ENCODE measurements around the gene STPG2.

The STPG2 gene

GRCh38 chr4:97845758-97846157 is 297.5 kb downstream of the STPG2 start:
- in situ Hi-C loops (cut with HindIII; ENCODE audit: low sequenced_read_pairs), result no loop called here

DNA sequence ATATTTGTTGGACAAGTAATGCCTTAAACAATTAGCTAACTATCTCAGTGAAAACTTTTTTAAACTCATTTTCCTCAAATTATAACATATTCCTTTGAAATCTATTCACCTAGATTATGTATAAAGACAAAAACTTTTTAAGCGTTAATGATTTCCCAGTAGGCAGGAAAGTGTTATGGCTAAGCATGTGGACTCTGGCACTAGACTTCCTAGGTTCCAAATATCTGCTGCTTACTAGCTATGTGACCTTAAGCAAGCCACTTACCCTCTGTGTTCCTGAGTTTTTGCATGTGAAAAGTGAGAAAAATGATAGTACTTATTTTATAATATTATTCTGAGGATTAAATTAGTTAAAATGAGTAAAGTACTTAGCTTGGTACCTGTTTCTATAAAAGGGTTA is 301.8 kb downstream of the STPG2 start:
- in situ Hi-C loops (cut with HindIII; ENCODE audit: low sequenced_read_pairs), result no loop called here

- in situ Hi-C loops (cut with HindIII; ENCODE audit: low sequenced_read_pairs), result no loop called here
Measured at GRCh38 chr4:97836662-97837061, 306.6 kb downstream of the STPG2 start.

GRCh38 chr4:97828646-97829045 is 314.6 kb downstream of the STPG2 start:
- in situ Hi-C loops (cut with HindIII; ENCODE audit: low sequenced_read_pairs), result no loop called here

DNA sequence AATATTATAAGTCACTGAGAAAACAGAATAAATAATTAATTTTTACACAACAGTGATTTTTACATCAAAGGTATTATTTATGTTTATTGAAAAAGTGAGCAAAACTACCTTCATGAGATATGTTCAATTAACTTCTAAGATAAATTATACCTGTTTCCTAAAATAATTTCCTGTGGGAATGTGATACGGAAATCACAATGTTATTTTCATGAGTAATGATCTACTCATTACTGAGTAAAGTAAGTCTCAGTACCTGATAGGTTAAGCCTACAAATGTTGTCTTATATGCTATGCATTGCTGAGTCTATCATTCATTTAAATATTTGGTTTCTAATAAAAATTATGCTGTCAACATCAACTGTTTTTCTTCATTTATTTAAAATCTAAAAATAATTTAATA is 324.0 kb downstream of the STPG2 start:
- in situ Hi-C loops (cut with HindIII; ENCODE audit: low sequenced_read_pairs), result no loop called here

DNA sequence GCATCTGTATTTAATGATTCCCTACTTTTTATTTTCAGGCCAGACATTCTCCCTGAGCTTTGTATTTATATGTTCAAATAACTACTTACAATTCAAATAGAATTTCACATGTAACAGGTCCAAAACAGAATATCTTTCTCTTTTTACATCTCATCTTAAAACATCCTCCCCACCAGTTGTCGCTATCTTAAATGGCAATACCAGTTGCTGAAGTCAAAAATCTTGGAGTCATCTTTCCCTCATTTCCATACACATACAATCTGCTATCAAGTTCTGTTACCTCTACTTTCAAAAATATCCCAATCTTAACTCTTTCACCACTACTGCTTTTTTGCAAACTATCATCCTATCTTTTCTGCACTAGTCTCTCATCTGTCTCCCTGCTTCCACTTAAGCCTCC is 330.5 kb downstream of the STPG2 start:
- in situ Hi-C loops (cut with HindIII; ENCODE audit: low sequenced_read_pairs), result no loop called here

- in situ Hi-C loops (cut with HindIII; ENCODE audit: low sequenced_read_pairs), result no loop called here
Measured at GRCh38 chr4:97786306-97786920, 356.9 kb downstream of the STPG2 start.

DNA sequence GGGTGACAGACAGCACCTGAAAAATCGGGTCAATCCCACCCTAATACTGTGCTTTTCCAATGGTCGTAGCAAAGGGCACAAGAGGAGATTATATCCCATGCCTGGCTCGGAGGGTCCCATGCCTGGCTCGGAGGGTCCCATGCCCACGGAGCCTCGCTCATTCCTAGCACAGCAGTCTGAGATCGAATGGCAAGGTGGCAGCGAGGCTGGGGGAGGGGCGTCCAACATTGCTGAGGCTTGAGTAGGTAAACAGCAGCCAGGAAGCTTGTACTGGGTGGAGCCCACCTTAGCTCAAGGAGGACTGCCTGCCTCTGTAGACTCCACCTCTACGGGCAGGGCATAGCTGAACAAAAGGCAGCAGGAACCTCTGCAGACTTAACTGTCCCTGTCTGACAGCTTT is 365.1 kb downstream of the STPG2 start:
- in situ Hi-C loops (cut with HindIII; ENCODE audit: low sequenced_read_pairs), result no loop called here

DNA sequence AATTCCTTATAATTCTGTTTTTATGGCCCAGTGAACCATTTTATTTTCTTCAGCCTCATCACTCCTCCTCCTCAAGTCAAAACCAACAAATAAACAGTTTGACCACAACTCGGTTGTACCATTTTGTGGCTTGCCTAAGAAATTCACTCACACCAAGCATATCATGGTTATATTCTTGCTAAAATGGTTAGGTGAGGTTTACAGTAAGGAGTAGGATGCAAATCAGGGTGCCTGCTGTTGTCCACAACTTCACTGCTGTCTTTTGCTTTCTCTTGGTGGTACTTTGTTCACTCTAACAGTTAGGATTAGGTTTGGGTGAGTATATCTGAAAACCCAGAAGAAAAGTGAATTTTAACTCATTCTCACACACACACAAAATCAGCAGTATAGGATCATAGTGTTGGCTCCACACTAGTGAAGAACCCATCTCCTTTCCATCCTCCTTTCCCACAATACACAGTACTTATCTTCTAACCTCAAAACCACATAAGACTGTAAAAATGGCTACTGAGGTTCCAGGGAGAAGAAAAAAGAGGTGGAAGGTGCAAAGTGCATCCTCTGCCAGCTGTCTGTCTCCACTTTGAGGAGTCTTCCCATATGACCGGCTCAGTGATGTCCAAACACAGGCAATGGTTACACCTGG is 368.8 kb downstream of the STPG2 start:
- in situ Hi-C loops (cut with HindIII; ENCODE audit: low sequenced_read_pairs), result no loop called here

DNA sequence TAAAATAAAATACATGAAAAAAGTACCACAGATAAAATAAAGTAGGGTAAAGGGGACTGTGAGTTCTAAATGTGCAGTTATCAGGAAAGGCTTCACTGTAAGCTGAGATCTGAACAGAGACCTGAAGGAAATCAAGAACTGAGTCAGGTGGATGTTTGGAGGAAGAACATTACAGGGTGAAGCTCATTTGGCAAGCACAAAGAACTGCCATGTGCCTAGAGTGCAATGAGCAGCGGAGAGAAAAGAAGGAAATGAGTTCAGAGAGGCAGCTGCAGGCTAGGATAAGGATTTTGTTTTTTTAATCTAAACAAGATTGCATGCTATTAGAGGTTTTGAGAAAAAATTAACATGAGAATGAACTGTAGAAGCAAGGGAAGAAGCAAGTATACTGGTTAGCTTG is 373.1 kb downstream of the STPG2 start:
- in situ Hi-C loops (cut with HindIII; ENCODE audit: low sequenced_read_pairs), result no loop called here

- in situ Hi-C loops (cut with HindIII; ENCODE audit: low sequenced_read_pairs), result no loop called here
Measured at GRCh38 chr4:97762115-97762512, 381.2 kb downstream of the STPG2 start.

DNA sequence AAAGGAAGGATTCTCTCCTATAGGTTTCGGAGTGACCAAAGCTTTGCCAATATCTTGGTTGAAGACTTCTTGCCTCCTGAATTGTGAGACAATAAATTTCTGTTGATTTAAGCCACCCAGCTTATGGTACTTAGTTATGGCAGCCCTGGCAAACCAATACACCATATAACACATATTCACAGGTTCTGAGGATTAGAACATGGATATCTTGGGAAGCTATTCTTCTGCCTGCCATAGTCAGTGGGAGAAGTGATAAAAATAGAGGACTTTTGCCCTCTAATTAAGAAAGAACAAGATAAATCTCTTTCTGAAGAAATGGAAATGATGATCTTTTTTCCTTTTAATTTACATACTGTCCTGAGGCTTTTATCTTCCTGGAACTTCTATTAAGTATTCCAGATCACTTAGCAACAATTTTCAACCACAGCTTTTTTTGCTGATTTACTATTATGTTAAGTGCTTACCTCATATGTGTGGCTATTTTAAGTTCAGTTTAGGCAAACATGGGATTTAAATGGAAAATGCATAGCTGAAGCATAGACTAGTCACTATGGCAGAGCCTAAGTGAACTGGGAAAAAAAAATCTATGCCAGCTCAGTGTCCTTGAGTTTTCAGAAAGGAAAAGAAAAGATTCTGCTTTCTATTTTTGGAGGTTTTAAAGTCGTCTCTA is 381.7 kb downstream of the STPG2 start:
- in situ Hi-C loops (cut with HindIII; ENCODE audit: low sequenced_read_pairs), result no loop called here

DNA sequence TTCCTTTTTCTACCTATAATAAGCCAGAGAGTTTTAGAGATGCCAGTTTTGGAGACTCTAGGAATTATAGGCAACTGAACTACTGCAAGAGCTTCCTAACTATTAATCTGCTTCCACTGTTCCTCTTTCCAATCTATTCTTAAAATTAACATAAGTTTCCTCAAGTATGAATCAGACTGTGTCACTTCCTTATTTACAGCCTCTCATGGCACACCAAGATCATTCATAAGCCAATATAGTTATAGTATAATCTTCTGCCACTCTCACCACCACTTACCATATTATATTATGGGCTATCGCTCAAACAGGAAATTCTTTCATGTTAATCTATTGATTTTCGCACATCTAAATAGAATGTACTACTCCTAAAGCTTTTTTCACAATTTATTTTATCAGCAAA is 383.5 kb downstream of the STPG2 start:
- in situ Hi-C loops (cut with HindIII; ENCODE audit: low sequenced_read_pairs), result no loop called here

- in situ Hi-C loops (cut with HindIII; ENCODE audit: low sequenced_read_pairs), result no loop called here
Measured at GRCh38 chr4:97752599-97752998, 390.7 kb downstream of the STPG2 start.

GRCh38 chr4:97747945-97748344 is 395.3 kb downstream of the STPG2 start:
- in situ Hi-C loops (cut with HindIII; ENCODE audit: low sequenced_read_pairs), result no loop called here

- in situ Hi-C loops (cut with HindIII; ENCODE audit: low sequenced_read_pairs), result no loop called here
Measured at GRCh38 chr4:97720869-97721432, 422.3 kb downstream of the STPG2 start.

DNA sequence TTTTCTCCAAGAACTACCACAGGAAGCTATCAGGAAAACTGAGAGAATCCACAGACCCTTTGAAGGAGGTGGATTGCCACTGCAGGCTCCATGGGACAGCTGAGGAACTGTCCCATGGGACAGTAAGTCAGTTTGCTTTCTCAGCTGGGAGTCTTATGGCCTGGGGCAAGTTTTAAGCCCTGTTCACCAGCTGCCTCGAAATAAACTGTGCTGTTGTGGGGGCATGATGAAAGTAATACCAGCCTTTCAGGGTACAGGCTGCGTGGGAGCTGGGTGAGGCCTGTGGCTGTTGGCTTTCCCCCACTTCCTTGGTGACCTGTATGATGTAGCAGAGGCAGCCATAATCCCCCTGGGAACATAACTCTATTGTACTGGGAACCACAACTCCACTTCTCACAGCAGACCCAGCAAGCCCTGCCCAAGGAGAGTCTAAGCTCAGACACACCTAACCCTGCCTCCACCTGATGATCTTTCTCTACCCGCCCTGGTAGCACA is 452.1 kb downstream of the STPG2 start:
- in situ Hi-C loops (cut with HindIII; ENCODE audit: low sequenced_read_pairs), result no loop called here

- in situ Hi-C loops (cut with HindIII; ENCODE audit: low sequenced_read_pairs), result no loop called here
Measured at GRCh38 chr4:97670703-97671269, 472.5 kb downstream of the STPG2 start.

DNA sequence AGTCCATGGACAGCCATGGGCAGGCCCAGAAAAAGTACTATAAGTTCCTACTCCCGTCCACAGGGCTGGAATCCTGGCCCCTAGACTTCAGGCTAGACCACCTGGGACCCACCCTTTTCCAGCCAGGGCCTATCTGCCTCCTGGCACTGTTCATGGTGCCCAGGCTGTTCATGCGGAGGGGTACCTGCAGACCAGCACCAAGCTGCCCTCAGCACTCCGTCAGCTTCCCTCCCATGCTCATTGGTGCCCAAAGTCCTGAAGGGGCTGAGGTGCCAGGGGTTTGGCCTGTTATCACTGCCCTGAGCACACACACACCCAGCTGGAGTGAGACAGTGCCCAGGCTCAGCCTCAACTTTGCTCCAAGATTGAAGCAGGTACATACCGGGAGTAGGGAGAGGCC is 477.7 kb downstream of the STPG2 start:
- in situ Hi-C loops (cut with HindIII; ENCODE audit: low sequenced_read_pairs), result no loop called here

GRCh38 chr4:97664741-97665140 is 478.5 kb downstream of the STPG2 start:
- in situ Hi-C loops (cut with HindIII; ENCODE audit: low sequenced_read_pairs), result no loop called here

DNA sequence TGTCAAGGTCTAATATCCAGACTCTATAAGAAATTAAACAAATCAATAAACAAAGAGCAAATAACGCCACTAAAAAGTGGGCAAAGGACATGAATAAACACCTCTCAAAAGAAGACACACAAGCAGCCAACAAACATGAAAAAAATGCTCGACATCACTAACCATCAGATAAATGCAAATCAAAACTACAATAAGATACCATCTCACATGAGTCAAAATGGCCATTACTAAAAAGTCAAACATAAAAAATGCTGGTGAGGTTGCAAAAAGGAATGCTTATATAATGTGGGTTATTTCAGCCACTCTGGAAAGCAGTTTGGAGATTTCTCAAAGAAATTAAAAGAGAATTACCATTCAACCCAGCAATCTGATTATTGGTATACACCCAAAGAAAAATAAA is 481.1 kb downstream of the STPG2 start:
- in situ Hi-C loops (cut with HindIII; ENCODE audit: low sequenced_read_pairs), result no loop called here
